GM18511 (cell line): ENCODE data around the gene GRM7.

Experiments used
- ATAC-seq: cut with Tn5 transposase; IDR thresholded peaks from one replicate; pipeline ENCODE4 v1.9.1; 2021; ENCODE audit warnings: mild to moderate bottlenecking, moderate library complexity; ENCODE audit not compliant: unreplicated experiment

Gene GRM7

DNA sequence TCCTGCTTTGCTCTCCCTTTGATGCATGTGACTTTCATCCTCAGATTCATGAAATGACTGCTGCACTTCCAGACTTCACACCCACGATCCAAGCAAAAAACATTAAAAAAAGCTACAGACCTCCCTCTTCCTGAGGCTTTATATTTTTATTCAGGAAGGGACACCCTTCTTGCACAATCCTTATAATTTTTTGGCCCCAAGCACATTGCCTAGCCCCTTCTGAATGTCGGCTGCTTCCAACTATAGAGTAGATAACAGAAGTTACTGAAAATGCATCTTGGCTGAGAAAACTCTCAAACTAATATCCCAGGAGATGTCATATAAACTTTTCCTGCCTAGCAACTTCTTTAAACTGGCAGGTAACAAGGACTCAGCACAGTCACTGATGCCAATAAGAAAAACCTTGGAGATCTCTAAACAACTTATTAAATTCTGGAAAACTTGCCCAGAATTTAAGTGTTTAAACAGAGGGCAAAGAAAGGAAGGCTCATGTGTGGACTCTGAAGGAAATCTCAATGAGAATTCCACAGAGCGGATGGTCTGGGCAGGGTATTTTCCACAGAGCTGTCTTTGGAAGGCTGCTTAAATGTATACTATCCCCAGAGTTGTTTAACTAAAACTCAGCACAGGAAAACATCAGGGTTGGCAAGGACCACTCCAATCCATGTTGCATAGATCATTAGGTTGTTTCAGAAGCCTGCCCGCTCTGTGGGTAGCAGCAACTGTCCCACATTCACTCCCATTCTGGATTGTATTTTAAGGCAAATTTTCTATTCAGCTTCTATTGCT lies 893.9 kb downstream of the GRM7 start:
- no peak for ATAC-seq

DNA sequence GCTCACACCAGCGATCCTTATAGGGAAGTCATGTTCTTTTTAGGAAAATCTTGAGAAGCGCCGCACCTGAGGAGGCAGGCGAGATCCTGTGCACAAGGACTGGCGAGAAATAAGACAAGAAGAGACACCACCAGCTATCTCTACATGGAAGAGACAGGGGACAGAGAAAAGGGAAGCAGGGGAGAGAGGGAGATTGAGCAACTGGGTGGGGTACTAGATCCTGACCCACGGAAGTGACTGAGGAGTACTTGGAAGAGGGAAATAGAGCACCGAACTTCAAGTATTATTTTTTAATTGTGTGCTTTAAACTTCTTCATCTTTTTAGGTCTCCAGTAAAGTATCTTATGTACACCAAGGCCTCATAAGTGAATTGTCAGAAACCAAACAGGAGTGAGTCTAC lies 898.7 kb downstream of the GRM7 start:
- ATAC-seq, result no peak

DNA sequence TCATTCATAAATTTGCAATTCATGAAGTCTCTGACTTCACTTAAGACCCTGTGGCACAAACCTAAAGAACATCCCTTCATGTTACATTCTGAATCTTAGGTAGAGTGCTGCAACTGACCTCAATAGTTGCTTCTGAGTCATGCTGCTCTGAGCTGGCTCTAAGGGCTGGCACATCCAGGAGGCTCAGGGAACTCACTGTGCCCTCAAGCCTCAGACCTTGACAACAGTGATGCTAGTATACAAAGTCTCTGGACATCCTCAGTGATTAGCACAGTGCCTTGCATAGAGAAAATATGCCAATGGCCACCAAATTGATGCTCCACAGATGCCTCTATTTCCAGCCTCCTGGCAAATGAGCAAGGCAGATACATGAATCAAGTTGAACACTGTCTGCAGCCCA lies 899.8 kb downstream of the GRM7 start:
- ATAC-seq, result no peak

DNA sequence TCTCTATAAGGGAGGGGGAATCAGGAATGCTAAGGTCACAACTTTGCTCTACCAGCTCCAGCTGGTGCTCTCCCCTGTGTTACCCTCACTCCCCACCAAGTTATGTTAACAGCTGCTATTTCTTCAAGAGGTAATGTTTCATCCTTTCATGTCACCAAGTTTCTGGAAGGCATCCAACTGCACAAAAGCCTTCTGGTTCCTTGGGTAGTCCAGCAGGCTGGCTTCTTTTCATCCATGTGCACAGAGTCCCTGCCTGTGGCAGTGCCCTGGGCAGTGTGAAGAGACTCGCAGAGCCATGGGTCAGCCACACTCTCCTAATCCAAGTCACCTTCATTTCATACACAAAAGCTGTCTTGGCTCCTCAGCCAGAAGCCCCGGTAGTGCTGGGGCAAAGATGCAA lies 903.2 kb downstream of the GRM7 start:
- ATAC-seq, result no peak

DNA sequence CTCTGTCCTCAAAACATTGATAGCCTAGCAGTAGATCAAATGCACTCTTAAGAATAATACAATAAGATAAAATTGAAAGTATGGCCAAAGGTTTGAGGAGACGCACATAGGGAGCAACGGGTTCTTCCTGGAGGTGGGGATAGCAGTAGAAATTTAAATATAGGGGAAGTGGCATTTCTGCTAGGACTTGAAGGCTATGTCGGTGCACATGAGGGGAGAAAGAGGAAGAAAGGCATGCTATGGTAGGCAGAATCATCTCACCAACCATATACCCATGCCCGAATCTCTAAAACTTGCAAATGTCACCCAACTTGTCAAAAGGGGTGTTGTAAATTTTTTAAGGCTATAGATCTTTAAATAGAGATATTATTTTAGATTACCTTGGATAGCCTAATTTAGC lies 905.6 kb downstream of the GRM7 start:
- no peak for ATAC-seq

DNA sequence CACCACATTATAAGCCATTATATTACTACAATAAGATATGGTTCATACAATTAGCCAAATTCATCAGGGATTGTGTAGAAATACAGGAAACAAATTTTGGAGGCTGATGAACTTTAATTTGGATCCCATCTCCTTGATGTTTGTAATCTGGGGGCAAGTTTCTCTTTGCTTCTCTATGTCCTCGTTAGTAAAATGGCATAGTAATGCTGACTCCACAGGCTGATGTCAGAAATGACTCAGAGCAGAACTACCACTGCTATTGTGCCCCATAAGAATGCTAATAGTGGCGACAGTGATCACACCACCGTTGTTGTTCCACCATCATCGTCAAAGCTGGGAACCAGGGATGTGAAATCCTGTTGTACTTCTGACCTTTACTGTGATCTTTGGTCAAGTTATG lies 918.4 kb downstream of the GRM7 start:
- no peak for ATAC-seq

DNA sequence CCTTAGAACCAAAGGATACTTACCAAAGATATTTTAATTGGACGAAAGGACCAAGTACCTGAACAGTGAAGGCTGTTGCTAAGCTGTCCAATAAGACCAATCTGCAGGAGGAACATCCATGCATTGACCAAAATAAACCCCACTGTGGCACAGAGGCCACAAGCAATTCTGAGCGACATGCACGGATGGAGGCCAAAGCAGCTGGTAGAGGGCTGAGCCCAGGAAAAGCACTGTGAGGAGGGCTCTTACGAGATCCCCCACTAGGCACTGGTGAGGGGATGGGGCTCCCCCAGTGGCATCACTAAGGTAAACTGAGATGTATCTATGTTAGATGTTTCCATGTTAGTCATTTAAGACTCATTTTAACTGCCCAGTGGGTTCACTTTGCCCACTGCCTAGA lies 920.5 kb downstream of the GRM7 start:
- no peak for ATAC-seq

DNA sequence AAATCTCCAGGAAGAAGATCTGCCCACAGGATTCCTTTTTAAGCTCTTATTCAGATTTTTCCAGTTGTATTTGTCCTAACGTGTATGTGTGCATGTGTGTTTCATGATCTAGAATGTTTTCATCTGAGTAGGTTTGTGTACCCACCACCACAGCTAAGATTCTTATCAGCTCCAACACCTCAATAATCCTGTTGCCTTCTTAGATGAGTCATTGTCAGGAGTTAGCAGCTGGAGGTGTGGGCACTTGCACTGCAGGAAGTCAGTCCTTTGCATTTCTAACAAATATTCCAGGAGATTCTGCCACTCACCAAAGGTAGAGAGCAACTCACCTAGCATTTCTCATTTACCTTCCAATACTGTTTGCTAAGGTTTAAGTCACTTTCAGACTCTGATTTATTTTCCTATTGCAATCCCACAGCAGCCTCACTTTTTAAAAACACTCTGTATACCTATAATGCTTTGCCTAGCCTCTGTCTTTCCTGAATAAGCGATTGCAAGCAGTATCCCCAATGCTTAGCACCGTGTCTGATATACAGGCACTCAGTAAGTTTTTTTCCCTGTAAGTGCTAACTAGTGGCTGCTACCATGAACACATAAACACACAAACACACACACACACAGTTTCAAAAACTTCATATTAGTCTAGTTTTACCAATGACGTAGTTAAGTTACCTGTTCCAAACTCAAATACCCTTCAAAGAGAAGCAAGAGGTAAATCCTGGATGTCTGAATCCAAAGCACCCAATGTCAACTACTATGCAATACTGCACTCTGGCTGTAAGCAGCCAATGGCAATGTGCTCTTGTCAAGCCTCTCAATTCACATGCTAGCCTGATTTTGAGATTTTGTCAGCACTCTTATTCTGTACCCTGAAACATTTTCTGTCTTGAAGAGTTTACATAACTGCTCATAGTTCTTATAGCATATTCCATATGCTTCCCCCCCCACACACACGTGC lies 927.2 kb downstream of the GRM7 start:
- ATAC-seq, result no peak

DNA sequence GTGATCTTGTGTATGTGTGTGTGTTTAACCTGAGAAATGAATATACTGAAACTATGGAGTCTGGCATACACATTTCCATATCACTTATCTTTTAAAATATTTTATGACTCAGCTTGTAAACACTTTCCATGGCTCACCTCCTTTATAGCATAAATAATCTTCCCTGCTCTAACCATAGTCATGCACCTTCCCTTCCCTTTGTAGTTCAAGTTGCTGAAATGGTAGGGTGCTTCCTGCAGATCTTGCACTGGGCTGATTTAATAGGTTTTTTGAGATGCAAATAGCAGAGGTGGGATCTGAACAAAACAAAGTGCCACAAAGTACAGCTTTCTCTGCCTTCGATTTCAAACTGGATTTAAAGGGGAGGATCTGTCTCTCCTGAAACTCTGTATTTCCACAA lies 928.0 kb downstream of the GRM7 start:
- ATAC-seq, result no peak

DNA sequence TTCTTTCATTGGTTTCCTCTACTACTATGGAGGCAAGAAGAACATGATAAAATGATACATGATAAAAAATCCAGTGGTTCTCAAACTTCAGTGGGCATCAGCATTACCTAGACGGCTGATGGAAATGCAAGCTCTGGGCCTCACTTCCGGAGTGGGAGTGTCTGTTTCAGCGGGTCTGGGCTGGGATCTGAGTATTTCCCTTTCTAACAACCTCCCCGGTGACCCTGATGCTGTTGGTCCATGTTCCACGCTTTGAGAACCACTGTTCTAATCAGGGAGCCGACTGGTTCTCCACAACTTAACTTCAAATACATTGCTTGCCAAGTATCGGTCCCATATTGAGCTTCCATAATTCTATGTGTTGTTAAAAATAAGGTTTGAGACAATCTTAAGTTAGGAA lies 928.4 kb downstream of the GRM7 start:
- ATAC-seq, result no peak

DNA sequence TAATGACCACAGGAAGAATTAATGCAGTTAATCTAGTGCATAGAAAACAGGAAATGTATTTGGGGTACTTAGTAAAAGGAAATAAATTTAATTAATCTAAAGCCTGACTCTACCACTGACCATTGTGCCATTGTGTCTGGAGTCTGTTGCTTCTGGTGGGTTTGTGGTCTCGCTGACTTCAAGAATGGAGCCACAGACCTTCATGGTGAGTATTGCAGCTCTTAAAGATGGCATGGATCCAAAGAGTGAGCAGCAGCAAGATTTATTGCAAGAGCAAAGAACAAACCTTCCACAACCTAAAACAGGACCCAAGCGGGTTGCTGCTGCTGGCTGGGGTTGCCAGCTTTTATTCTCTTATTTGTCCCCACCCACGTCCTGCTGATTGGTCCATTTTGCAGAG lies 929.2 kb downstream of the GRM7 start:
- ATAC-seq, result no peak
